GM12801 (cell line): Measurements from ENCODE around the gene NDUFB11.

ENCODE experiments used
- CTCF ChIP-seq: IDR thresholded peaks from one replicate; pipeline ENCODE4 v1.5.1; 2011; ENCODE audit warnings: control low read depth; ENCODE audit not compliant: insufficient read length; ENCODE audit errors: extremely low read depth

The NDUFB11 gene

DNA sequence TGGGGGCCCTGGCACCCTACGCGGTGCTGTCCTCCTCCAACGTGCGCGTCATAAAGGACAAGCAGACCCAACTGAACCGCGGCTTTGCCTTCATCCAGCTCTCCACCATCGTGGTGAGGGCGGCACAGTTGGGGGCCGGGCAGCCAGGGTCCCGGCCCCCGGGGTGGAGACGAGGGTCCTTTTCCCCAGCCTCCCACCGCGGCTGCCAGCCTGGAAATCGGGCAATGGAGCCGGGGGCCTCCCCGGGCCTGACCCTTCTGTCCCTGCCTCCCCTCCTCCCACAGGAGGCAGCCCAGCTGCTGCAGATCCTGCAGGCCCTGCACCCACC lies 35.4 kb upstream of the NDUFB11 start:
- no peak for TF ChIP-seq CTCF

DNA sequence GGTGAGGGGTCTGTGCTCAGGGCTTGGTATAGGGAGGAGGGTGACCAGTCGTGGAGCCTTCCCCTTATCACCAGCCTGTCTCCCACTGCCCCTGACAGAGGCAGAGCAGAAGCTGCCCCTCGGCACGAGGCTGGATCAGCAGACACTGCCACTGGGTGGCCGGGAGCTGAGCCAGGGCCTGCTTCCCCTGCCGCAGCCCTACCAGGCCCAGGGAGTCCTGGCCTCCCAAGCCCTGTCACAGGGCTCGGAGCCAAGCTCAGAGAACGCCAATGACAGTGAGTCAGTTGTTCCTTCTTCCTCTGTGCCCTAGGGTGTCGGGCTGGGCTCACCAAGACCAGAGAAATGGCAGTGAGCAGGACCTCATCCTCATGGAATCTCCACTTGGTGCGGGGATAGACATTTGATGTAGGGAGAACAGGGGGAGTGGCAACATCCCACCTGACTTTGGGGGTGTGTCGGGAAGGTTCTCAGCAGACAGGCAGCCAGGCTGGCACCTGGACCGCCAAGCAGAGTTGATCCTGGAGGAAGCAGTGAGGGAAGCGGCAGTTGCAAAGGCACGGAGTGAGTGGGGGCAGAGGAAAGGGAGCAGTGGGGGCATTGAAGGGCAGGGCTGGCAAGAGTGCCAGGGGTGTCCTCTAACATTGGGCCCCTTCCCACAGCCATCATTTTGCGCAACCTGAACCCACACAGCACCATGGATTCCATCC lies 34.9 kb upstream of the NDUFB11 start:
- no peak for TF ChIP-seq CTCF

DNA sequence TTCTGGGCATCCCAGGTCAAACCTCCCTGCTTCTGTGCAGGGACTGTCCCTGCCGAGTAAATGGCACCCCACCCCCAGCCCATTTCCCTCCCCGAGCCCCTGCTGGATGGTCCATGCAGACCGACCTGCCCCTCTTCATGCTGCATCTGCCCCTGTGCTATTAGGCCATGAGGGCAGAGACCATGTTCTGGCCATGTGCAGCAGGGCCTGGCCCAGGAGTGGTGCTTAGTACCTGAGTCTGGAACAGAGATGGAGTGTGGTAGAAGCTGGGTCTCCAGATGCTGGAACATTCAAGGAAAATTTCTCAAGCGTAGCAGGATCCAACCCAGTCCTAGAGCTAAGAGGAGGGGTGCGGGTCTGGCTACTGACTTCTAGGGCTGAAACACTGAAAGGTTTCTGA lies 33.8 kb upstream of the NDUFB11 start:
- no peak for TF ChIP-seq CTCF

- TF ChIP-seq CTCF, result no peak
Observed at GRCh38 chrX:47177079-47177478, 32.6 kb upstream of the NDUFB11 start.

- TF ChIP-seq CTCF, result no peak
Observed at GRCh38 chrX:47176101-47176740, 31.7 kb upstream of the NDUFB11 start.

GRCh38 chrX:47175588-47175980 lies 31.1 kb upstream of the NDUFB11 start:
- no peak for TF ChIP-seq CTCF

DNA sequence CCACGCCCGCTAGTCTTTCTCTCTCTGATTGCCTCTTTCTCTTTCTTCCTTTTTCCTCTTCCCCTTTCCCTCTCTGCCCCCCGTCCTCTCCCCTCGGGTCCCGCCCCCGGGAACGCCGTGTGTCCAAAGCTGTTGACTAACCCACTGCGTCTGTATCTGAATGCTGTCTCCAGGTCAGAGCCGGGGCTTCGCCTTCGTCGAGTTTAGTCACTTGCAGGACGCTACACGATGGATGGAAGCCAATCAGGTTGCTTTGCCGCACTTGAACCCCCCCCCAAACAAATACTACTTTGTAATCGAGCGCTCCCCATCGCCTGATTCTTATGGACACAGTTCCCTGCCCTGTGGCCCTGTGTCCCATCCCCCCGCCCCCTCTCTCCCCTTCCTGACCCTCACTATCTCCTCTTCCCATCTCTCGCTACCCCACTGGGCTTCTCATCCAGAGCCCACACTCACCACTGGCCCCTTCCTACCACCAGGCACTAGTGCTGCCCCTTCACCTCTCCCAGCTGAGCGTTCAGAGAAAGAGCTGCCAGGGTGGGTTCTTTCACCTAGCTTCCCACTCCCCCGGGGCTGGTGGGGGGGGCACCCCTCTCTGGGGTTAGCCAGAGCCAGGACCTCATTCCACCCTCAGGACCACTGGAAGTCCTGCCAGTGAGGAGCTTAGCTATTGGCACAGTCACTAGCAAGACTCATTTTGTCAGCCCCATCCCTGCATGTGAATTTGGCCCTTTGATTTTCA lies 30.5 kb upstream of the NDUFB11 start:
- no peak for TF ChIP-seq CTCF
